ENCODE data around the gene CTDSP2.

- no peak for TF ChIP-seq CTCF (IDR thresholded peaks at IDR 0.05)
- TF ChIP-seq POLR2A (IDR thresholded peaks at IDR 0.05): no peak
- TF ChIP-seq POLR2AphosphoS5 (IDR thresholded peaks at IDR 0.05): no peak
Observed at GRCh38 chr12:57841445-57841844, 5.1 kb downstream of the CTDSP2 start.
